ENCODE measurements around the gene OR5V1. TPM values are rescaled to one million over a fixed set of nuclear protein-coding genes. Genes with fewer than 3 reads are reported as not detected.

Gene OR5V1
- total RNA-seq = not detected

DNA sequence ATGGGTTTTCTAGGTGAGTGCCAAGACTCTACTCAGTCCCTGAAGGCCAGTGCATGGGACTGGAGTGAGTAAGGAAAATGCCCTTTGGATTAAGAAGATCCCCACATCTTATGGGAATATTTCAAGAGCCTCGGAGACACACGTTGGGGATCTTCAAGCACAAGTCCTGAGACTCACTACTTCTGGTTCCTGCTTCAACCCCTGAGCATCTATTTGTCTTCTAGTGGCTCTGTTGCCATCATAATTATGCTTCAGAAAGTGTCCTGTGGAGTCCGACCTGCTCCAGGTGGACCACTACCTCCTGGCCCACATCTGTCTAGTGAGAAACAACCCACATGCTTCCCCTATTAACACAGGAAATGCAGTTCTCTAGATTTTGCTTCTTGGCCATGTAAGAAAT, at the start of gene OR5V1:
Gene OR5V1, minus strand, starts transcription at position 101 of the 400 bp plus-strand sequence. CDS start 12,670 bp downstream, outside the sequence.
- TF ChIP-seq, protein P1, sequence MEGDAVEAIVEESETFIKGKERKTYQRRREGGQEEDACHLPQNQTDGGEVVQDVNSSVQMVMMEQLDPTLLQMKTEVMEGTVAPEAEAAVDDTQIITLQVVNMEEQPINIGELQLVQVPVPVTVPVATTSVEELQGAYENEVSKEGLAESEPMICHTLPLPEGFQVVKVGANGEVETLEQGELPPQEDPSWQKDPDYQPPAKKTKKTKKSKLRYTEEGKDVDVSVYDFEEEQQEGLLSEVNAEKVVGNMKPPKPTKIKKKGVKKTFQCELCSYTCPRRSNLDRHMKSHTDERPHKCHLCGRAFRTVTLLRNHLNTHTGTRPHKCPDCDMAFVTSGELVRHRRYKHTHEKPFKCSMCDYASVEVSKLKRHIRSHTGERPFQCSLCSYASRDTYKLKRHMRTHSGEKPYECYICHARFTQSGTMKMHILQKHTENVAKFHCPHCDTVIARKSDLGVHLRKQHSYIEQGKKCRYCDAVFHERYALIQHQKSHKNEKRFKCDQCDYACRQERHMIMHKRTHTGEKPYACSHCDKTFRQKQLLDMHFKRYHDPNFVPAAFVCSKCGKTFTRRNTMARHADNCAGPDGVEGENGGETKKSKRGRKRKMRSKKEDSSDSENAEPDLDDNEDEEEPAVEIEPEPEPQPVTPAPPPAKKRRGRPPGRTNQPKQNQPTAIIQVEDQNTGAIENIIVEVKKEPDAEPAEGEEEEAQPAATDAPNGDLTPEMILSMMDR (IDR thresholded peaks at IDR 0.05; ENCODE audit: low read depth) = no peak

DNA sequence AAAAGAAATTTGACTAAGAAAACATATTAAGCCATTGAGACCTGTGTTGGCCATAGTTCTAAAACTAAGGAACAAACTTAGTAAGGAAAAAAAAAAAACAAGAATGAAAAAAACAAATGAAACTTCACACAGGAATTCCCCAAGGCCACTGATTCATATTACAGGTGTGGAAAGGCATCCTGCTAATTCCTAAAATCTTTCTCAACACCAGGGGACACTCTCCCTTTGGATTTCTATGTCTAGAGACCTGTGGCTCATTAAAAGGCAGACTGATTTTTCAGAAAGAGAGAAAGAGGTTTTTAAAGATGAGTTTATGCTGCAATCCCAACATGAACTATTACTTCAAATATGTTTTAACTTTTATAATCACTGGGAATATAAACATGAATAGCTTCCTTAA, 45.9 kb upstream of the OR5V1 start, which contains the start of gene OR12D1:
Gene OR12D1, plus strand, starts transcription at position 341 of the 400 bp plus-strand sequence.
- TF ChIP-seq, protein P1 (IDR thresholded peaks at IDR 0.05; ENCODE audit: low read depth) = no peak

DNA sequence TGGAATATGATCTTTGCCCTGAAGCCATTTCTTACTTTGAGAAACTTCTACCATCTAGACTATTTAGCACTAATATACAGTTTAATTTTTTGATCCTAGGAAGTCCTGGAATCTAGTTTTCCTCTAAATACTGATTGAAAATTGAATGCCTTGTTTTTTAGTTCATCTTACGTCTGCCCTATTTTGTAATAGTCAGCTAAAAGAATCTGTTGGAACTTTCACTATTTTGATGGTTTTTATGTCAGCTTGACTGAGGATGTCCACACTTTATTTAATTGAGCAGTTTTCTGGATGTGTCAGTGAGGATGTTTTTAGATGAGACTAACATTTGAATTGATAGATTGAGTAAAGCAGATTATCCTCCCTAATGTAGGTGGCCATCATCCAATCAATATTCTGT, 35.1 kb upstream of the OR5V1 start:
- TF ChIP-seq, protein P1 (IDR thresholded peaks at IDR 0.05; ENCODE audit: low read depth) = no peak

DNA sequence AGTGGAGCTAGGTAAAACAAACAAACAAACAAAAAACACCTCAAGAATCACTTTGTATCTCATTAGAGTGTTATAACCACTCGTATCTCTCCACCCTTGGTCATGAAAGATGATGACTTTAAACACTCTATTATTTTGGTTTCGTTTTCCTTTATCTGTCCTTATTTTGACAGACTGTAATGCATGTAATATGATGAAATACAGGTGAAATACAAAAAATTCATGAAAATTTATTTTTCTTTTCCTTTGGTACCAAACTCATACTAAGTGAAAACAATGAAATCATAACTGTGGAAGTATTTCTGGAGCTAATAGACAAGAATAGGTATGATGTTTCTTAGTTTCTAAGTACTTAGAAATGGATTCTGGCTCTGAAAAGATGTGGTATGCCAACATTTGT, 30.9 kb upstream of the OR5V1 start:
- TF ChIP-seq, protein P1 (IDR thresholded peaks at IDR 0.05; ENCODE audit: low read depth) = no peak

DNA sequence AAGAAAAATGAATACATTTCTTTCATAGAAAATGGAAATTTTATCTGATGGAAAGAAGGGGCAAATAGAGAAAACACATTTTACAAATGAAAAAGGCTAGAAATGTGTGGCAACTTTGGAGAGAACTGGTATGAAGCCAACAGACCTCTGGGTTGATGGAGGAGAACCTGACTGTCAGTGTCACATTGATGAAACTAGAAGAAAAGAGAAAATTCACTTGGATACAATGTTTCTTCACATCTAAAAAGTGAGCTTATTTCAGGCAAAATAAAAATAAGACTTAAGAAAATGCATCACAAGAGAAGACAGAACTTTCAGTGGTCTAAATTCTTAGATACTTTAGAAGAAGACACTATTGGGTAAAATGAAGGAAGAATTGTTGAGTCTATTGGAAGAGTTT, 26.7 kb upstream of the OR5V1 start, which contains the start of gene OR12D2:
Gene OR12D2, plus strand, starts transcription at position 301 of the 400 bp plus-strand sequence. CDS start 1,069 bp downstream, outside the sequence.
- TF ChIP-seq, protein P1 (IDR thresholded peaks at IDR 0.05; ENCODE audit: low read depth) = no peak

DNA sequence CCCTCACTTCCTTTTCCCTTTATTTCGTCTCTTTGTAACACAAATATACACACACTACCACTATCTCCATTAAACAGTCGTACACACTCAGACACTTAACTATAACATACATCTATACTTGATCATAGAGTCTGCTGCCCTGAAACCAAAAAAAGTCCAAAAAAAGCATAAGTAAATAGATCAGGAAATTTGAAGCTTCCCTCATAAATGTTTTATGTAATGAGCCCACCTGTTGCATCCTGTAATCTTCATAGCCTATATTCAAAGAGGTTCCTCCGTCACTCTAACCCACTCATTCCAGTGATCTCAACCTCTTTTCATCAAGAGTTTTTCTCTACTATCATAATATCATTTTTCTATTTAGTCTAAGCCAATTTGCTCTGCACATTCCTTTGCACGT, 19.9 kb upstream of the OR5V1 start:
- TF ChIP-seq, protein P1 (IDR thresholded peaks at IDR 0.05; ENCODE audit: low read depth) = no peak

DNA sequence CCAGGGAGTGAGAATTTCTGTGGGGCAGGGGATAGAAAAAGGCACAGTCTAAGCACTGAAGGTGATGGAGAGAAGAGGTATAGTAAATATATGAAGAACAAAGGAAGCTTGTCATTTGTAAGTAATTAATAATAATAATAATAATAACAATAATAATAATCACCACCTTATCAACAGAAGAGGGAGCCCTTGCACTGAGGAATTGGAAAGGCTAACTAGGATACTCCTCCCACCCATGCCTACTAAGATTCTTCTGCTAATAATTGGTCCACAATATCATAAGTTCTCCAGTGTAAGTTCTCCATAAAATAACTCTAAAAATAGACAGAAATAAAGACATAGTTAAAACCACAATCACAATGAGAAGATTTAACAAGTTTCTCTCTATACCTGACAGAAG, 7.3 kb upstream of the OR5V1 start:
- TF ChIP-seq, protein P1 (IDR thresholded peaks at IDR 0.05; ENCODE audit: low read depth) = no peak

All from subcutaneous adipose tissue (tissue), 4 donors.